HFFc6 (cell line): Measurements from ENCODE around the gene SCN4A. TPM values are rescaled to one million over a fixed set of nuclear protein-coding genes. Genes with fewer than 3 reads are reported as not detected.

ENCODE experiments used
- DNase-seq: peaks from one replicate; pipeline ENCODE4 v3.0.0-alpha.2; 2018
- H3K27ac Mint-ChIP-seq: 2 replicates; pipeline ENCODE4 v1.8.0; 2020; ENCODE audit warnings: mild to moderate bottlenecking, mixed read lengths
- H3K27me3 Mint-ChIP-seq: 2 replicates; pipeline ENCODE4 v1.8.0; 2021; ENCODE audit warnings: mild to moderate bottlenecking, moderate library complexity, mixed read lengths; ENCODE audit not compliant: insufficient read depth
- H3K36me3 Mint-ChIP-seq: 2 replicates; pipeline ENCODE4 v1.8.0; 2021; ENCODE audit warnings: low read depth, mixed read lengths
- H3K4me1 Mint-ChIP-seq: 2 replicates; pipeline ENCODE4 v1.8.0; 2020; ENCODE audit warnings: low read depth, mixed read lengths
- H3K4me3 Mint-ChIP-seq: 2 replicates; pipeline ENCODE4 v1.8.0; 2020; ENCODE audit warnings: mild to moderate bottlenecking, moderate library complexity, mixed read lengths
- H3K9me3 Mint-ChIP-seq: 2 replicates; pipeline ENCODE4 v1.8.0; 2020; ENCODE audit warnings: mild to moderate bottlenecking, mixed read lengths
- CTCF ChIP-seq: fragments of 200-600 bp; sonication (generic); IDR thresholded peaks from 2 replicates; pipeline ENCODE4 v1.5.0; 2021; ENCODE audit warnings: antibody characterized with exemption, mild to moderate bottlenecking
- total RNA-seq, 6 experiments: library from RNA; stranded (reverse); fragmentation: NEBNext Ultra II Directional; extraction: Animal tissue kit (Norgen Biotek cat#: 25700); gene quantifications; 2 replicates in 1 of 6; 3 replicates in 5 of 6; pipeline ENCODE4 v1.2.3, GENCODE V29; 2021

SCN4A gene
- total RNA-seq, 6 experiments from 2014 or later: not detected

GRCh38 chr17:64002658-64003525 is 30.2 kb upstream of the SCN4A start:
- DNase-seq: no peak
- Mint-ChIP-seq H3K9me3 (no peaks in the 10 kb centered on the region), H3K27me3 (peaks cover 9% of the 10 kb centered on the region), H3K4me1 (peaks cover 25% of the 10 kb centered on the region), H3K4me3 (no peak overlapping the region), H3K27ac (no peak overlapping the region), H3K36me3 (no peaks in the 10 kb centered on the region)
- TF ChIP-seq CTCF: no peak

GRCh38 chr17:64001763-64002529 is 29.2 kb upstream of the SCN4A start:
- TF ChIP-seq CTCF: no peak
- no peaks in the 10 kb centered on the region for H3K9me3 Mint-ChIP-seq
- H3K4me3 Mint-ChIP-seq: no peak overlapping the region
- DNase-seq: no peak
- peaks cover 18% of the 10 kb centered on the region for H3K27me3 Mint-ChIP-seq
- H3K36me3 Mint-ChIP-seq: no peaks in the 10 kb centered on the region
- H3K27ac Mint-ChIP-seq: no peak overlapping the region
- H3K4me1 Mint-ChIP-seq: peaks cover 19% of the 10 kb centered on the region

GRCh38 chr17:64001091-64001579 is 28.4 kb upstream of the SCN4A start:
- no peak overlapping the region for H3K27ac Mint-ChIP-seq

GRCh38 chr17:63999680-64000531 is 27.2 kb upstream of the SCN4A start:
- Mint-ChIP-seq H3K27me3 (peaks cover 32% of the 10 kb centered on the region), H3K4me3 (no peak overlapping the region), H3K36me3 (no peaks in the 10 kb centered on the region), H3K27ac (no peak overlapping the region), H3K9me3 (no peaks in the 10 kb centered on the region), H3K4me1 (peaks cover 2% of the 10 kb centered on the region; the same call in 1 of the 2 replicates)
- TF ChIP-seq CTCF: no peak
- DNase-seq: no peak

More at GRCh38 chr17:64001091-64001579, 28.4 kb upstream of the SCN4A start:
- Mint-ChIP-seq H3K36me3 (no peaks in the 10 kb centered on the region), H3K9me3 (no peaks in the 10 kb centered on the region), H3K27me3 (peaks cover 27% of the 10 kb centered on the region), H3K4me1 (peaks cover 14% of the 10 kb centered on the region), H3K4me3 (no peak overlapping the region)
- TF ChIP-seq CTCF: no peak
- DNase-seq: no peak
